Prostate gland (tissue), 2 donors: ENCODE measurements around the gene KRT77.

Source experiments
- CTCF ChIP-seq, 4 experiments: fragments of 200-600 bp in 2 of 4; fragments of 450-650 bp in 2 of 4; sonication (generic) in 2 of 4; IDR thresholded peaks; 1 replicate in 3 of 4; 2 replicates in 1 of 4; pipeline ENCODE4 v1.5.1; 2016 to 2019; ENCODE audit warnings: antibody characterized with exemption in 4 of 4, mild to moderate bottlenecking in 2 of 4, moderate library complexity in 2 of 4
- POLR2A ChIP-seq: fragments of 450-650 bp; IDR thresholded peaks from one replicate; pipeline ENCODE4 v1.6.1; 2016; ENCODE audit warnings: antibody characterized with exemption, mild to moderate bottlenecking
- POLR2AphosphoS5 ChIP-seq: sonication (generic); formaldehyde crosslinking; IDR thresholded peaks from one replicate; pipeline ENCODE4 v1.6.1; 2017; ENCODE audit warnings: antibody characterized with exemption

- no peak for TF ChIP-seq POLR2A
- no peak for TF ChIP-seq POLR2AphosphoS5
- TF ChIP-seq CTCF (IDR thresholded peaks at IDR 0.05) = no peak
Measured at GRCh38 chr12:52691076-52691840, 12.1 kb downstream of the KRT77 start.
